Gastrocnemius medialis (tissue), 4 donors: ENCODE results near the gene BTRC.

Experiments
- POLR2A ChIP-seq, 2 donors: fragments of 450-650 bp; IDR thresholded peaks; one replicate each; pipeline ENCODE4 v1.6.1; 2017; ENCODE audit warnings: antibody characterized with exemption in 2 of 2, mild to moderate bottlenecking in 2 of 2, moderate library complexity in 2 of 2
- TF ChIP-seq, protein P1 (sequence below), 5 experiments: fragments of 450-650 bp in 3 of 5; fragments of 200-600 bp in 2 of 5; sonication (generic) in 2 of 5; IDR thresholded peaks in 4 of 5; conservative IDR thresholded peaks in 1 of 5; 1 replicate in 4 of 5; 2 replicates in 1 of 5; pipeline ENCODE4 v1.5.1; 2016 to 2019; ENCODE audit warnings: antibody characterized with exemption in 5 of 5, mild to moderate bottlenecking in 3 of 5, moderate library complexity in 3 of 5

DNA sequence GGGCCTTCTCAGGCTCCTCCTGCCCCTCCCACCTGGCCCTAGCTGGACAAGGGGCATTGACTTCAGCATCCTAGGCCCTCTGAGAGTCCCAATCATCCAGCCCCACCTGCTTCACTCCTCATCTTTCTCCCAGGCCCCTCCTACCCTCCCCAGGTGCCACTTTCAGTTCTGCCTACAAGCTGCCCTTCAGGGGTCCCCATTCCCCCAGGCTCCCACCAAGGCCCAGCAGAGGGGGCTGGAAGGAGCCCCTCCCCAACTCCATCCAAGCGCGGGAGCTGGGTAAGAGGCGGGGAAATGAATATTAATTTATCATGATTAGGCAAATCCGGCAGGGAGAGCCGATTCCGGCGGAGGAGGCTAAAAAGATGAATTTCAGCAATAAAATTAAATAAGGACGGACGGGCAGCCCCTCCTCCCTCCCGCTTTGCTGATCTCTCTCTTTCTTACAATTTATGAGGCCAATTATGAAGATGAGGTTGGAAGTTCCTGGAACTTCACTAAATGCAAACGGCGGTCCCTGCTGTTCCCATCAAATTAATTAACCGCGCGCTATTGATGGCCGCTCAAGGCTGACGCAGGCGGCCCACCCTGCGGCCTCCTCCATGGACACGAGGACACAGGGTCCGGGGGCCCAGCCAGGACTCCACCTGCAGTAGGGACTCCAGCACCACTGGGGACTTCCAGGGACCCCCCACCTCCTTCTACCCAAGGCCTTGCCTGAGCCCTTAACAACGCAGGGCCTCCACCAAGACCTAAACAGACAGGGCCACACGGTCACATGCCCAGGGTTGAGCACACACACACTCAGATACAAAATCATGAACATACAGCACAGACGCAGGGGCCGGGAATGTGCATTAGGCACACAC is 220.2 kb downstream of the BTRC start:
- no peak for TF ChIP-seq POLR2A (IDR thresholded peaks at IDR 0.05)
- TF ChIP-seq, protein P1, sequence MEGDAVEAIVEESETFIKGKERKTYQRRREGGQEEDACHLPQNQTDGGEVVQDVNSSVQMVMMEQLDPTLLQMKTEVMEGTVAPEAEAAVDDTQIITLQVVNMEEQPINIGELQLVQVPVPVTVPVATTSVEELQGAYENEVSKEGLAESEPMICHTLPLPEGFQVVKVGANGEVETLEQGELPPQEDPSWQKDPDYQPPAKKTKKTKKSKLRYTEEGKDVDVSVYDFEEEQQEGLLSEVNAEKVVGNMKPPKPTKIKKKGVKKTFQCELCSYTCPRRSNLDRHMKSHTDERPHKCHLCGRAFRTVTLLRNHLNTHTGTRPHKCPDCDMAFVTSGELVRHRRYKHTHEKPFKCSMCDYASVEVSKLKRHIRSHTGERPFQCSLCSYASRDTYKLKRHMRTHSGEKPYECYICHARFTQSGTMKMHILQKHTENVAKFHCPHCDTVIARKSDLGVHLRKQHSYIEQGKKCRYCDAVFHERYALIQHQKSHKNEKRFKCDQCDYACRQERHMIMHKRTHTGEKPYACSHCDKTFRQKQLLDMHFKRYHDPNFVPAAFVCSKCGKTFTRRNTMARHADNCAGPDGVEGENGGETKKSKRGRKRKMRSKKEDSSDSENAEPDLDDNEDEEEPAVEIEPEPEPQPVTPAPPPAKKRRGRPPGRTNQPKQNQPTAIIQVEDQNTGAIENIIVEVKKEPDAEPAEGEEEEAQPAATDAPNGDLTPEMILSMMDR (IDR thresholded peaks at IDR 0.05 in 4 of 5, conservative IDR thresholded peaks at IDR 0.05 in 1 of 5) = no peak
